H9 (cell line): ENCODE data around the gene MMP23B. TPM values are rescaled to one million over a fixed set of nuclear protein-coding genes. Genes with fewer than 3 reads are reported as not detected.
A peak's percentile ranks its signal among the peaks of the same experiment; 100 is the strongest.

Experiments used
- DNase-seq: peaks from one replicate; pipeline ENCODE4 v3.0.0-alpha.2; 2017
- H2AFZ ChIP-seq: one replicate; pipeline ENCODE4 v1.6.1; 2013; ENCODE audit warnings: mild to moderate bottlenecking, low read length, control low read depth, moderate library complexity
- H2AK5ac ChIP-seq: 2 replicates; pipeline ENCODE4 v1.6.1; 2013; ENCODE audit warnings: low read length, control low read depth, mixed read lengths; ENCODE audit not compliant: insufficient read length
- H2BK120ac ChIP-seq: one replicate; pipeline ENCODE4 v1.6.1; 2013; ENCODE audit warnings: low read depth, mild to moderate bottlenecking, low read length, control low read depth, inconsistent platforms; ENCODE audit not compliant: poor library complexity, severe bottlenecking
- H2BK12ac ChIP-seq: 2 replicates; pipeline ENCODE4 v1.6.1; 2013; ENCODE audit warnings: low read length, control low read depth, mixed read lengths, low read depth; ENCODE audit not compliant: insufficient read length
- H2BK15ac ChIP-seq: 2 replicates; pipeline ENCODE4 v1.6.1; 2013; ENCODE audit warnings: low read depth, low read length, control low read depth
- H2BK20ac ChIP-seq: one replicate; pipeline ENCODE4 v1.6.1; 2013; ENCODE audit warnings: low read depth, mild to moderate bottlenecking, low read length, control low read depth, inconsistent platforms; ENCODE audit not compliant: poor library complexity, severe bottlenecking
- H2BK5ac ChIP-seq: 2 replicates; pipeline ENCODE4 v1.6.1; 2013; ENCODE audit warnings: low read length, control low read depth, mixed read lengths; ENCODE audit not compliant: insufficient read length
- H3K14ac ChIP-seq: 2 replicates; pipeline ENCODE4 v1.6.1; 2013; ENCODE audit warnings: low read length, control low read depth; ENCODE audit not compliant: insufficient read depth
- H3K18ac ChIP-seq: 2 replicates; pipeline ENCODE4 v1.6.1; 2013; ENCODE audit warnings: low read depth, mild to moderate bottlenecking, mixed read lengths, low read length, control low read depth; ENCODE audit not compliant: insufficient read length
- H3K23ac ChIP-seq: 2 replicates; pipeline ENCODE4 v1.6.1; 2013; ENCODE audit warnings: low read length, control low read depth, mixed read lengths, low read depth; ENCODE audit not compliant: insufficient read length
- H3K23me2 ChIP-seq: 2 replicates; pipeline ENCODE4 v1.6.1; 2013; ENCODE audit warnings: low read depth, mild to moderate bottlenecking, mixed read lengths, low read length, control low read depth; ENCODE audit not compliant: insufficient read length, poor library complexity, severe bottlenecking
- H3K27ac ChIP-seq: 2 replicates; pipeline ENCODE4 v1.5.1; 2013; ENCODE audit warnings: low read length, control low read depth, mixed read lengths, low read depth; ENCODE audit not compliant: insufficient read length
- H3K27me3 ChIP-seq: 2 replicates; pipeline ENCODE4 v1.6.1; 2013; ENCODE audit warnings: low read length, control low read depth, inconsistent platforms; ENCODE audit not compliant: insufficient read depth
- H3K4ac ChIP-seq: 2 replicates; pipeline ENCODE4 v1.6.1; 2013; ENCODE audit warnings: low read depth, mild to moderate bottlenecking, control low read depth, inconsistent platforms, low read length, moderate library complexity
- H3K4me1 ChIP-seq: 2 replicates; pipeline ENCODE4 v1.6.1; 2013; ENCODE audit warnings: low read length, control low read depth, inconsistent platforms; ENCODE audit not compliant: insufficient read depth
- H3K4me2 ChIP-seq: 2 replicates; pipeline ENCODE4 v1.6.1; 2013; ENCODE audit warnings: low read length, control low read depth, mixed read lengths; ENCODE audit not compliant: insufficient read length, insufficient read depth
- H3K56ac ChIP-seq: 2 replicates; pipeline ENCODE4 v1.6.1; 2013; ENCODE audit warnings: low read depth, mild to moderate bottlenecking, mixed read lengths, low read length, control low read depth; ENCODE audit not compliant: insufficient read length
- H3K79me1 ChIP-seq: 2 replicates; pipeline ENCODE4 v1.6.1; 2013; ENCODE audit warnings: low read depth, mild to moderate bottlenecking, moderate library complexity, low read length, control low read depth, inconsistent platforms; ENCODE audit not compliant: insufficient read depth, poor library complexity, severe bottlenecking
- H3K79me2 ChIP-seq: 2 replicates; pipeline ENCODE4 v1.6.1; 2013; ENCODE audit warnings: low read length, control low read depth, inconsistent platforms; ENCODE audit not compliant: insufficient read depth
- H3K9ac ChIP-seq: 2 replicates; pipeline ENCODE4 v1.6.1; 2013; ENCODE audit warnings: low read length, control low read depth, mixed read lengths; ENCODE audit not compliant: insufficient read length; ENCODE audit errors: extremely low read depth
- H3K9me3 ChIP-seq: one replicate; pipeline ENCODE4 v1.6.1; 2013; ENCODE audit warnings: low read depth, low read length, inconsistent platforms; ENCODE audit not compliant: control insufficient read depth
- H3T11ph ChIP-seq: one replicate; pipeline ENCODE4 v1.6.1; 2013; ENCODE audit warnings: mild to moderate bottlenecking, low read length, control low read depth, inconsistent platforms
- H4K20me1 ChIP-seq: one replicate; pipeline ENCODE4 v1.6.1; 2013; ENCODE audit not compliant: control insufficient read depth, insufficient read length, insufficient read depth
- H4K5ac ChIP-seq: 2 replicates; pipeline ENCODE4 v1.6.1; 2013; ENCODE audit warnings: low read depth, mild to moderate bottlenecking, mixed read lengths, low read length, control low read depth; ENCODE audit not compliant: insufficient read length
- H4K8ac ChIP-seq: replicated peaks from 2 replicates; pipeline ENCODE4 v1.6.1; 2013; ENCODE audit warnings: low read length, control low read depth, mixed read lengths, low read depth; ENCODE audit not compliant: insufficient read length
- H4K91ac ChIP-seq: 2 replicates; pipeline ENCODE4 v1.6.1; 2013; ENCODE audit warnings: low read depth, mild to moderate bottlenecking, moderate library complexity, mixed read lengths, low read length, control low read depth; ENCODE audit not compliant: insufficient read length
- H3K27ac Mint-ChIP-seq, 3 experiments: 2 replicates in 2 of 3; 3 replicates in 1 of 3; pipeline ENCODE4 v1.8.0; 2020 to 2021; ENCODE audit warnings: mixed read lengths in 3 of 3, mild to moderate bottlenecking in 1 of 3, moderate library complexity in 1 of 3
- H3K27me3 Mint-ChIP-seq: 2 replicates; pipeline ENCODE4 v1.8.0; 2021; ENCODE audit warnings: low read depth, mild to moderate bottlenecking, moderate library complexity, mixed read lengths
- H3K36me3 Mint-ChIP-seq, 3 experiments: 2 replicates in 2 of 3; 3 replicates in 1 of 3; pipeline ENCODE4 v1.8.0; 2020 to 2021; ENCODE audit warnings: low read depth in 3 of 3, mixed read lengths in 3 of 3; ENCODE audit not compliant: insufficient read depth in 1 of 3
- H3K4me1 Mint-ChIP-seq, 2 experiments: 2 replicates each; pipeline ENCODE4 v1.8.0; 2020; ENCODE audit warnings: mixed read lengths in 2 of 2
- H3K4me3 Mint-ChIP-seq, 2 experiments: 2 replicates in 1 of 2; 3 replicates in 1 of 2; pipeline ENCODE4 v1.8.0; 2020 to 2021; ENCODE audit warnings: mild to moderate bottlenecking in 2 of 2, mixed read lengths in 2 of 2, moderate library complexity in 1 of 2
- H3K9me3 Mint-ChIP-seq, 2 experiments: 2 replicates in 1 of 2; 3 replicates in 1 of 2; pipeline ENCODE4 v1.8.0; 2020; ENCODE audit warnings: mild to moderate bottlenecking in 2 of 2, mixed read lengths in 2 of 2, moderate library complexity in 1 of 2
- WGBS: extraction: QIAGEN DNeasy Blood & Tissue Kit; methylation state at CpG from one replicate; pipeline ENCODE4 v1.1.7; 2013; ENCODE audit warnings: missing lambda C conversion rate, low lambda C conversion rate, mixed read lengths; ENCODE audit not compliant: insufficient read length; ENCODE audit errors: extremely low coverage; 5-methylcytosine and 5-hydroxymethylcytosine counted together
- total RNA-seq: library from RNA; stranded (reverse); gene quantifications from 2 replicates; pipeline ENCODE4 v1.2.1, GENCODE V29; 2021
- TF ChIP-seq, protein P1 (sequence below): fragments of 200-600 bp; sonication (generic); conservative IDR thresholded peaks from 3 replicates; pipeline ENCODE4 v1.8.0; 2021; ENCODE audit warnings: antibody characterized with exemption, mild to moderate bottlenecking

The MMP23B gene
- total RNA-seq, 1 experiment from 2014 or later = 12.5 TPM

DNA sequence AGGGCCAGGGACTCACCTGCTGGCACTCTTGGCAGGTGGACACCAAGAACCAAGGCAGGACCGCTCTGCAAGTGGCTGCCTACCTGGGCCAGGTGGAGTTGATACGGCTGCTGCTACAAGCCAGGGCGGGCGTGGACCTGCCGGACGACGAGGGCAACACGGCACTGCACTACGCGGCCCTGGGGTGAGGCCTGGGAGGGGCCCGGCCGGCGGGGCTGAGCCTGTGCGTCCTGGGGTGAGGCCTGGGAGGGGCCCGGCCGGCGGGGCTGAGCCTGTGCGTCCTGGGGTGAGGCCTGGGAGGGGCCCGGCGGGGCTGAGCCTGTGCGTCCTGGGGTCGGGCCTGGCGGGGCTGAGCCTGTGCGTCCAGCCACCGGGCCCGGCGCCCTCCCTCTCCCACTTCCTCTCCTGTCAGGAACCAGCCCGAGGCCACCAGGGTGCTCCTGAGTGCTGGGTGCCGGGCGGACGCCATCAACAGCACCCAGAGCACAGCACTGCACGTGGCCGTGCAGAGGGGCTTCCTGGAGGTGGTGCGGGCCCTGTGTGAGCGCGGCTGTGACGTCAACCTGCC lies 4.6 kb upstream of the MMP23B start:
- no peak overlapping the region for H2BK15ac ChIP-seq
- H2BK5ac ChIP-seq = no peak overlapping the region
- no CpG with 5 or more reads among the region's 37 CpGs for WGBS
- peaks cover 0 to 2% (median 0%) of the 10 kb centered on the region in 3 experiments; a peak in 1 of 7 replicates for H3K36me3 Mint-ChIP-seq
- H3K4ac ChIP-seq = no peak overlapping the region
- no peak overlapping the region for H4K8ac ChIP-seq
- H3K79me2 ChIP-seq = no peaks in the 10 kb centered on the region
- no peaks in the 10 kb centered on the region for H3K9me3 ChIP-seq
- H3K9ac ChIP-seq = no peak overlapping the region
- H2BK20ac ChIP-seq = no peak overlapping the region
- TF ChIP-seq, protein P1, sequence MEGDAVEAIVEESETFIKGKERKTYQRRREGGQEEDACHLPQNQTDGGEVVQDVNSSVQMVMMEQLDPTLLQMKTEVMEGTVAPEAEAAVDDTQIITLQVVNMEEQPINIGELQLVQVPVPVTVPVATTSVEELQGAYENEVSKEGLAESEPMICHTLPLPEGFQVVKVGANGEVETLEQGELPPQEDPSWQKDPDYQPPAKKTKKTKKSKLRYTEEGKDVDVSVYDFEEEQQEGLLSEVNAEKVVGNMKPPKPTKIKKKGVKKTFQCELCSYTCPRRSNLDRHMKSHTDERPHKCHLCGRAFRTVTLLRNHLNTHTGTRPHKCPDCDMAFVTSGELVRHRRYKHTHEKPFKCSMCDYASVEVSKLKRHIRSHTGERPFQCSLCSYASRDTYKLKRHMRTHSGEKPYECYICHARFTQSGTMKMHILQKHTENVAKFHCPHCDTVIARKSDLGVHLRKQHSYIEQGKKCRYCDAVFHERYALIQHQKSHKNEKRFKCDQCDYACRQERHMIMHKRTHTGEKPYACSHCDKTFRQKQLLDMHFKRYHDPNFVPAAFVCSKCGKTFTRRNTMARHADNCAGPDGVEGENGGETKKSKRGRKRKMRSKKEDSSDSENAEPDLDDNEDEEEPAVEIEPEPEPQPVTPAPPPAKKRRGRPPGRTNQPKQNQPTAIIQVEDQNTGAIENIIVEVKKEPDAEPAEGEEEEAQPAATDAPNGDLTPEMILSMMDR = no peak
- H3K27me3 Mint-ChIP-seq = peaks cover 11% of the 10 kb centered on the region
- no peak overlapping the region for H4K91ac ChIP-seq
- no peaks in the 10 kb centered on the region for H4K20me1 ChIP-seq
- no peak overlapping the region for H2BK120ac ChIP-seq
- peaks cover 2% of the 10 kb centered on the region in 2 experiments; a peak in 2 of 4 replicates for H3K4me1 Mint-ChIP-seq
- no peak overlapping the region for H3K27ac Mint-ChIP-seq
- no peak overlapping the region for H3K4me2 ChIP-seq
- no peak overlapping the region for H3T11ph ChIP-seq
- H3K9me3 Mint-ChIP-seq = no peaks in the 10 kb centered on the region
- no peak overlapping the region for H3K56ac ChIP-seq
- H3K23me2 ChIP-seq = peaks cover 7% of the 10 kb centered on the region
- no peaks in the 10 kb centered on the region for H3K4me1 ChIP-seq
- no peak overlapping the region for H3K18ac ChIP-seq
- no peak overlapping the region for H3K4me3 Mint-ChIP-seq
- no peaks in the 10 kb centered on the region for H3K79me1 ChIP-seq
- H2BK12ac ChIP-seq = no peak overlapping the region
- no peak overlapping the region; the same call in 1 of the 2 replicates for H3K14ac ChIP-seq
- no peaks in the 10 kb centered on the region; the same call in 1 of the 2 replicates for H3K27me3 ChIP-seq
- no peak overlapping the region for H2AFZ ChIP-seq
- H2AK5ac ChIP-seq = no peak overlapping the region
- no peak overlapping the region for H3K27ac ChIP-seq
- H4K5ac ChIP-seq = no peak overlapping the region
- peak; percentile 30 for DNase-seq
- no peak overlapping the region for H3K23ac ChIP-seq
